Islet of Langerhans (tissue), 1 donor: ENCODE data around the gene CHADL.
"Not testable (repeated sequence)": the region's sequence is repeated elsewhere in the genome, so short reads cannot be mapped to it uniquely, and the experiment has no call there.

Source experiments
- FAIRE-seq: peaks from one replicate; lab custom pipeline; 2011; peaks lifted over from hg19 to GRCh38; lab: Jason Lieb, UNC

CHADL gene, protein sequence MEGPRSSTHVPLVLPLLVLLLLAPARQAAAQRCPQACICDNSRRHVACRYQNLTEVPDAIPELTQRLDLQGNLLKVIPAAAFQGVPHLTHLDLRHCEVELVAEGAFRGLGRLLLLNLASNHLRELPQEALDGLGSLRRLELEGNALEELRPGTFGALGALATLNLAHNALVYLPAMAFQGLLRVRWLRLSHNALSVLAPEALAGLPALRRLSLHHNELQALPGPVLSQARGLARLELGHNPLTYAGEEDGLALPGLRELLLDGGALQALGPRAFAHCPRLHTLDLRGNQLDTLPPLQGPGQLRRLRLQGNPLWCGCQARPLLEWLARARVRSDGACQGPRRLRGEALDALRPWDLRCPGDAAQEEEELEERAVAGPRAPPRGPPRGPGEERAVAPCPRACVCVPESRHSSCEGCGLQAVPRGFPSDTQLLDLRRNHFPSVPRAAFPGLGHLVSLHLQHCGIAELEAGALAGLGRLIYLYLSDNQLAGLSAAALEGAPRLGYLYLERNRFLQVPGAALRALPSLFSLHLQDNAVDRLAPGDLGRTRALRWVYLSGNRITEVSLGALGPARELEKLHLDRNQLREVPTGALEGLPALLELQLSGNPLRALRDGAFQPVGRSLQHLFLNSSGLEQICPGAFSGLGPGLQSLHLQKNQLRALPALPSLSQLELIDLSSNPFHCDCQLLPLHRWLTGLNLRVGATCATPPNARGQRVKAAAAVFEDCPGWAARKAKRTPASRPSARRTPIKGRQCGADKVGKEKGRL

DNA sequence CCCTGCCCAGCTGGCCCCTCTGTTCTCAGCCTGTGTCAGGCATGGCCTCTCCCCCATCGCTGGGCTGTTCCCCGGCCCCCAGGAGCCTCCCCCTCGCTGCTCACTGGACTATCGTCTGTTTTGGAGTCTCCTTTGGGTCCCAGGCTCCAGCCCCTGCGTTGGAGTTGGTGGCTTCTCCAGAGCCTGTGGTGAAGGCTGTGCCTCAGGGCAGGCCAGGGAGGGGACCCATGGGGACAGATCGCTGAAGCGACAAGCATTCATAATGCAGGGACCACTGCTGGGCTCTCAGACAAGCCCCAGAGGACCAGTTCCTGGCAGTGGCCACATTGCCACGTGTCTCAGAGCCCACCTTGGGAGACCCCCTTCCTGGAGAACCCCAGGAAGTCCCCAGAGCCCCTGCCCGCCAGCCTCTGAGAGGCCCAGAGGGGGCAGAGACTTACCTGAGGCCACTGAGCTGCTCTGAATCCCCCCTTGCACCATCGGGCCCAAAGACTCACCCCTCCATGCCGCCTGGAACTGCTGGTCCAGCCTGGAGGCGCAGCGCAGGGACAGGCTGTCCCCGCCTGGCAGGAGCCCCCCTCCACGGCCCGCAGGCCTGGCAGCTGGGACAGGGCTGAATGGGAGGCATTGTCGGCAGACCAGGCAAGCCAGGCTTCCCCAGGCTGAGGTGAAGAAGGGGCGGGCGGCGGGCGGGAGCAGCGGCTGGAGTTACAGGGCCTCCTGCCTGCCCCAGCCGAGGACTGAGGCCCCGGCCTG lies at the start of gene CHADL:
Gene CHADL, minus strand, starts transcription at position 555 of the 756 bp plus-strand sequence. Its CDS starts 50 bp downstream, at position 505.
- FAIRE-seq: no peak

DNA sequence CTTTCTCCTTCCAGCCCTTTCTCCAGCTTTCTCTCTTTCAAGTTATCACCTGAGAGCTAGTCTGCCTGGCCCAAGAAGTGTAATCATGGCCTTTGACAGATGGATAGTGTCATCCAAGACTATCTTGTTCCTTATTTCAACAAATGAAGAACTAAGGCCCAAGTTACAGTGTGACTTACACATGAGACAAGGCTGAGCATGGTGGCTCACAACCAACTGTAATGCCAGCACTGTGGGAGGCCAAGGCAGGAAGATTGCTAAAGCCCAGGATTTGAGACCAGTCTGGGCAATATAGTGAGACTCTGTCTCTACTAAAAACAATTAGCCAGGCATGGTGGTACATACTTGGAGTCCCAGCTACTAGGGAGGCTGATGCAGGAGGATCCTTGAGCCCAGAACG lies 48.9 kb upstream of the CHADL start:
- FAIRE-seq: no peak

DNA sequence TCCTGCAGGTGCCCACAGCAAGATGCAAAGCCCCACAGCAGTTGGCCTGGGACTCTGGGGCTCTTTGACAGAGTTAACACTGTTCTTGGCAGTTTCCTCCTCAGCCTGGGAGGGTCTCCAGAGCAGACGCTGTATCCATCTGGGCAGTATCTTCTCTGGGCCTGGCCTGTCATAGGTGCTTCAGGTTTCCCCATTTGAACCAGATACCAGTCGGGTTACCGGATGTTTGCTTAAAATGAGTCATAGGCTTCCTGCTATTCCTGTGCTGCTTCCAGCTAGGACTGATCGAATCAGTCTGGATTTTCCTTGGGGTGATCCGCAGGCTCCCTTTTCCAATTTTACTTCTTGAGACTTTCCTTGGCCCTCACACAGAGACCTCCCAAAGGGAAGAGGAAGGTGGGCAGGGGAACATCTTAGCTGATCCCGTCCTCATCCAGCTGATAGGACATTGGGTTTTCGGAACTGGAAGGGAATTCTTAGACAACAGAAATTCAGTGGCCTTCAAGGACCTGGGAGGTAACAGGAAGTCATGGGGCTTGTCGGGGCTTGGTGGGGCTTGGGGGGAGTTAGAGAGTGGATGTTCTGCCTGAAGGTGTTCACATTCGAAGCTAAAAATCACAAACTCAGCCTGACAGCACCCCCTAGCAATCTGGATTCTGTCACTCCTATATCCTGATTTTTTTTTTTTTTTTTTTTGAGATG lies 47.7 kb upstream of the CHADL start:
- FAIRE-seq: peak; percentile 61

DNA sequence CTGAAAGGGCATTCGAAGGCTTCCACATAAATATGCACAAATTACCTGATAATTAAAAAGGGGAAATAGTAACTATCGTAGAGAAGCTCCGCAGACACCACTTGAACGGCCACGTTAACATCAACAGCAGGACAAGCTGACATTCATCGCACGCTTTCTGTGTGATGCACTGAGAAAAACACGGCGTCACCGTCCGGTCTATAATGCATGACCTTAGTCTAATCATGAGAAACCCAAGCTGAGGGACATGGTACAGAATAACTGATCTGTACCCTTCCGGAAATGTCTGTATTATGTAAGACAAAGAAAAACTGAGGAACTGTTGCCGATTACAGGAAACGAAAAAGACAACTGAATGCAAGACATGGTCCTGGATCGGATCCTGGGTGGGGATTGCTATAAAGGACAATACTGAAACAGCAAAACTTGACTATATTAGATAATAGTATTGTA lies 45.9 kb upstream of the CHADL start:
- peak; percentile 66 for FAIRE-seq

DNA sequence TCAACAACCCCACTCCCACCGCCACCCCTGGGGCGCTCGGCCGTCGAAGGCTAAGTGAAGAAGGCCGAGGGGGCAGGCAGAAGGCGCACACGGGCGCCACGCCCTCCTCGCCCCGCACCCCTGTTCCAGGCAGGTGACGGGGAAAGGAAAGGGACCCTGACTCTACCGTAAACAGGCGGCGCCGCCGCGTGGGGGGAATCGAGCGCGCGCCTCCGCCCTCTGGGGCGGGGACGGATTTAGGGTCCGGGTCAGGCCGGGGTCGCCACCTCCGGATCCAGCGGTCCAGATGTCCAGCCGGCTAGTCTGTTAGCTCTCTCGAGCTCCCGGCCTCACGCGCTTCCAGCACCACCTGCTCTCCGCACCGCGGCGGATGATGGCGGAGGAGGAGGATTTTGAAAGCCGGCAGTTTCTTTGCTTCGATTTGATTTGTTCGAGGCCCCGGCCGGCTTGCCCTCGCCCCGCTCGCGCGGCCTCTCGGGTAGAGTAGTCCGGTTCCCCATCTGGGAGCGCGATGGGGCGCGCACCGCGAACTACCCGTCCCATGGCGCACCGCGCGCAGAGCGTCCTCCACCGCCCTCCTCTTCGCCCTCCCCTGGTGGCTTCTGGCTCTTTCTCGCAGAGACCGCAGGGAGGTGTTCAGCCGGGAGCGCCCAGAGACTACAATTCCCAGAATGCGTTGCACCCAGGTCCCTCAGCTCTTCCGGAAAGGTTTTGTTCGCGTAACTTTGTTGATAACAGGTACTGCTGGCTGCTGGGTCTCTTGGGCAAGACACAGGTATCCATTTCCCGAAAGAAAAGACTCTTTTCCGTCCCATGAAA lies 45.3 kb upstream of the CHADL start, which contains the start of gene RANGAP1:
Gene RANGAP1, minus strand, starts transcription at position 368 of the 819 bp plus-strand sequence. CDS start 5,143 bp downstream, outside the sequence.
- peak; percentile 72 for FAIRE-seq

DNA sequence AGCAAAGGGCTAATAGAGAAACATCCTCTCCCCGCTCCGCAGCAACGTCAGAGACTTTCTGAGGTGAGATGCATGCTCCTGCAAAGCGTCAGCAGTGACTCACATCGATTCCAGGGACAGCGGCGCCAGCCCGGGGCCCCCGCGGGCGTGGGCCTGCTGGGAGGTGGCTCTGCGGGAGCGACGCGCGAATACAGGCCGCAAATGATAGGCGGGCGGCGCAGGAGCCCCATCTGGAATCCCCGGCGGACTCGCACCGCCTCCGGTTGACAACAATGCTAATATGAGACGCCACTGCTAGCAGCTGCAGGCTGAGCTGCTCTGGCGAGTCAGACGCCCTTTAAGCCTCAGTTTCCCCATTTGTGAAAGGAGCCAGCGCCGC lies 44.7 kb upstream of the CHADL start:
- no peak for FAIRE-seq

DNA sequence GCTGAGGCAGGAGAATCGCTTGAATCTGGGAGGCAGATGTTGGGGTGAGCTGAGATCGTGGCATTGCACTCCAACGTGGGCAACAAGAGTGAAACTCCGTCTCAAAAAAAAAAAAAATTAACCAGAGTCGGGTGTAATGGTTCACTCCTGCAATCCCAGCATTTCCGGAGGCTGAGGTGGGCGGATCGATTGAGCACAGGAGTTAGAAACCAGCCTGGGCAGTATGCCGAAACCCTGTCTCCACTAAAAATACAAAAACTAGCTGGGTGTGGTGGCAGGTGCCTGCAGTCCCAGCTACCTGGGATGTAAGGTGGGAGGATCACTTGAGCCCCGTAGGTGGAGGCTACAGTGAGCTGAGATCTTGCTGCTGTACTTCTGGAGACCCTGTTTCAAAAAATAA lies 43.7 kb upstream of the CHADL start:
- no peak for FAIRE-seq

DNA sequence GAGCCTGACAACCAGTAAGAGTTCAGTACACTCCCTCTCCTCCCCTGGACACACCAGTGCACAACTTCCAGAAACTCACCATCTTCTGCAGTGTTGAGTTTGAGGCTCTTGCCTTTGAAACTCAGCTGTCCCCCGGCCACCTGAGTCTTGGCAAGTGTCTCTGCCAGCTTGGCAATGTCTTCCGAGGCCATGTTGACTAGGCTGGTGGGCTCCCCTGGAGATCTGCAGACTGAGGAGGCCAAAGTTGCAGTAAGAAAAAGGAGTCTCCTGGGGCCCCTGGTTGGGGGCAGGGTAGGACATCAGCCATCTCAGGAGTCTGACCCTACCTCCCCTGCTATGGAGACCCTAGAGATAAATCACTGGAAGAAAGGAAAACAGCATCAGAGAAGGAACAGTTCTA lies 40.1 kb upstream of the CHADL start:
- FAIRE-seq: no peak

DNA sequence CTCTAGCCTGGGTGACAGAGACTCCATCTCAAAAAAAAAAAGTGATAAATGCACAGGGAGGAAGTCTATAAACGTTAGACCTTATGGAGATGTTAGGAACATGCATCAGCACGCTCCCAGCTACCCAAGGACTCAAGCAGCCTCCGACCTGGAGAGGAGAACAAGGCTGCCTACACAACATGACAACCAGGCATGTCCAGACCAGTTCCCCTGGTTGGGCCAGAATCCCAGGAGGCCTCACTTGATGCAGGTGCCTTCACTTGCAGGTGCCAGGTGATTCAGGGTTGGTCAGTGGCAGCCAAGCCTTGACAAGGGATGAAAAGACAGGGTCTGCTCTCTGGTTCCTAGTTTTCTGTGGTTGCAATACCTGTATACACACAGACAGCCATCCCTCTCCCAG lies 39.3 kb upstream of the CHADL start:
- no peak for FAIRE-seq

DNA sequence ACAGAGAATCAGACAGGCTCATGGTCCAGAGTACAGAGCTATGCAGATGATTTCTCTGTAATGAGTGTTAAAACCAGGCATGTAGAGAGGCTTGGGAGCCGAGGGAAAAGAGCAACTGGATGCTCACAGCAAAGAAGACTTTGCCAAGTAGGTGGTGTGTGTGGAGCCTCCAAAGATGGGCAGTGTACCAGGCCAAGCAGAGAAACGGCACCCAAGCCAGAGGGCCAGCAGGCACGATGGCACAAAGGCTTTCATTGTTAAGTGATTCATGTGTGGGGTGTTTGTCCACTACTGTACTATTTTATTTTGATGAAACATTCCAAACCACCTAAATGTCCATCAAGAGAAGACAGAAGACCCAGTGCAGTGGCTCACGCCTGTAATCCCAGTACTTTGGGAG lies 34.1 kb upstream of the CHADL start:
- FAIRE-seq: no peak

DNA sequence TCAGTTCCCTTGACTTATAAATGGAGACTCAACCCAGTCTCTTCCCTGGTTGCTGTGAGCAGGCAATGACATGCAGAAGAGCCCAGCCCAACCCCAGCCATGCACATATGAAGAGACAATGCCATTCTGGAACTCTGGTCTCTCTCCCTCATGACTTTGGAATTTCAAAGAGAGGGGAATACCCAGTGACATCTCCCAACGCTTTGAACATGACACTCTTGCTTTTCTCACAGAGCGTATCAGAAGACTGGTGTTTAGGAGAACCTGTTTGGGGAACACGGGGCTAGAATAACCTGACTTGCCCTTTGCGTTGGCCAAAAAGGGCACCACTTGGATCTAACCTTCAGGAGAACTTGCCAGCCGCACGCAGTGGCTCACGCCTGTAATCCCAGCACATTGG lies 32.4 kb upstream of the CHADL start:
- FAIRE-seq: no peak

DNA sequence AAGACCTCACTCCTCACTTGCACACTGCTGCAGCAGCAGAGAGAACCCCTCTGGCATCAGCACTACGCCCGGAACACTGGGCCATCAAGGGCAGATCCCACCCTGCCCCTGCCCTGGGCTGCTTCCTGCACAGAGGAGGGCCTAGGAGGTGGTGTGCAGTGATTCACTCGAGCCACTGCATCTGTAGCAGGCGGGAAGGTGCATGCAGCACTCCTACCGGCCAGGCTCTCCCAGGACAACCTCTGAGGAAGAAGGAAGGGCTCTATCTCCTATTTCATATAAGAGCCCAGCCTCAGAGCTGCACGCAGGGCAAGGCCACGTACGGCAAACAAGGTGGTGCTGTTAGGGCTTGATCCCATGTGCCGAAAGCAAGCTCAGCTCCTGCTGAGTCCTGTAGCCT lies 31.1 kb upstream of the CHADL start:
- no peak for FAIRE-seq

DNA sequence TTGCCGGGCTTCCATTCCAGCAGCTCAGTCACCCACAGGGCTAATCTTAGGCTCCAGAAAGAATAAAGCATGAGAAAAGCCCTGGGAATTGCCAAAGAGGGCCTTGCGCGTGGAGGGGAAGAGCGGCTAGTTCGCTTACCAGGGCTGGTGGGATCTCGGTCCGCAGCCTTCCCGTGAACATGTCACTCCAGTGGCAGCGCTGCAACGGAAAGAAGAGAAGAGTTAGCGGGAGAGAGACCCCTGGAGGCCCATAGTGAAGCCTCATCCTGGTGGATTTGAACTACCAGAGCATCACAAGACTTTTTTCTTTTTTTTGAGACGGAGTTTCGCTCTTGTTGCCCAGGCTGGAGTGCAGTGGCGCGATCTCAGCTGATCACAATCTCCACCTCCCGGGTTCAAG lies 27.2 kb upstream of the CHADL start:
- no peak for FAIRE-seq

DNA sequence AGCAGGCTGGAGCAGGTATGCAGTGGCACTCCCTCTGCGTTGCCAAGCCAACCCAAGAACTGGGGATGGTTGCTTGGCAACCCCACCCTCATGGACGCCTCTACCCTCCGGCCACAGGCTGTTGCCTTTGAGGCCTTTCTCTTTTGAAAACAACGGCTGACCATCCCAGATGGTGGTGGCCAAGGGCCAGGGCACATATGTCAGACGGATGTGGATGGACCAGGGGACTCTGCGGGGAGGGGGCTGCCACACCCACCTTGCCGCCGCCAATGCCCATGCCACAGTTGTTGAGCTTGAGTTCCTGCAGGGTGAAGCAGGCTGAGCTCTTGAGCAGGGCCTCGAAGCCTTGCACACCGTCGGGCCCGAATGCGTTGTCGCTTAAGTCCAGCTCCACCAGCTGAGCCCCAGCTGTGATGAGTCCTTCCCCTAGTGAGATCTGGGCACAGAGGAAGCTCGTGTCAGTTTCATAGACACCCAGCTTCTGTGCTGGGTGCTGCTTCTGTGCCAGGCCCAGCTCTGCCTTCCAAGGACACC lies 23.7 kb upstream of the CHADL start:
- FAIRE-seq: no peak

DNA sequence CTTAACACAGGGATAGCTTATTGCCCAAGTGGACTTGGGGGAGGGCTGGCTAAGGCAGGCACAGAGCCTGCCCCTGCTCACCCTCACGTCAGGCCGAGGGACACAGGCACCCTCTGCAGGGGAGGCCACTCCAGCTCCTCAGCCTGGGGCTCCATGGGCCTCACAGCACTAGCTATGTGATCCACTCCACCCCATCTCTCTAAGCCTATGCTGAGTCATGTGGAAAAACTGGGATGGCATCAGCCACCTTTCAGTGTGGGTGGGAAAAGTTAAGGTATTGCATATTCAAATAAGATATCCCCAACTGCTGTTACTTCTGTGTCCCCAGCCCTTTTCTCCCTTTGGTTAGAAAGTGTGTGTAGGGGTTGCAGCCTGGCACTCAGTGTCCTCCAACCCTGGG lies 23.0 kb upstream of the CHADL start:
- FAIRE-seq: no peak

DNA sequence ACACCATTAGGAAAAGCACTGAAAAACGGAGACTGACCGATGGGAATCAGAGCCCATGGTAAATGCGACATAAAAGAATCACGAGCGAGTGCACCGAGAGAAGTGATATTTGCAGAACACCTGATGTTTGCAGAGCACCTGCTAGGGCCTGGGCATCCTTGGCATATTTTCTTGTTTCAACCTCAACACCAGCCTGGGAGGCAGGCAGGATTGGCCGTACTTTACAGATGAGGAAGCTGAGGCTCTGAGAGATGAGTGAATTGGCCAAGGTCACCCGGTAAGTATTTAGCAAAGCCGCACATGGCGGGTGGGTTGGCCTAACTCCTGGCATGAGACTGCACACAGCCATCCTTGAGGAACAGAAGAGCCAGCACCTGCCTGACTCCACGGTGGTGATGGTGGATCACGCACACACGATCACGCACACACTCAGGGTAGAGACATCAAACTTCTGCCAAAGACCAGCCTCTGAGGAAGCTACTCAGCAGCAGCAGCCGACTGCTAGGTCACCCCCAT lies 21.6 kb upstream of the CHADL start:
- no peak for FAIRE-seq

DNA sequence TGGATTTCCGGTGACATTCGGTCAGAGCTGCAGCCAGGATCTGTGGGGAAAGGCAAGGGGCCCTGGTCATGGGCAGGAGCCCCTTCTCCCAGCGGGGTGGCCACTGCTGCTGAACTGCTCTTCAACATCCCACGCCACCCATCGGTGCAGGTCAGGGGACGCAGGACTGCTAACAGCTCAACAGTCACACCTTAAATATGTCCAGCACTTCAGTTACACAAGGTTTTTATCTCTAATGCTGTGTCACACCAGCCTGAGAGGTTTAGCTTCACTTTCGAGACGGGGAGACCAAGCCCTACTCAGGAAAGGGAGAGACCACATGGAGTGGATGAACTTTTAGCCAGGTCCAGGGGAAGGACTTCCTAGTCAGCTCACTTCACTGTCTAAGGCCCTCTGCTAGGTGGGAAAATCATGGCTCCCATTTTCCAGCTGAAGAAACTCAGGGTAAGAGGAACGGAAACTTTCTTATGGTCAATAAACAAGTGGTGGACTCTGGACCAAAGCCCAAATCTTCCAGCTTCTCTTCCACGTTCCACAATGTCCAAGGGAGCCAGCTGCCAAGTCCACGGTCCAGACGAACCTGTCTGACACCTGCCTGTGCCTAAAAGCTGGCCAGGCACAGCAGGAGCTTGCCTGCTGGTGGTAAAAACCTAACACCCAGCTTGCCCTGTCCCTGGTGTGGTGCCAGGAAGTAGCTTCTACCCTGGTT lies 21.0 kb upstream of the CHADL start:
- no peak for FAIRE-seq

DNA sequence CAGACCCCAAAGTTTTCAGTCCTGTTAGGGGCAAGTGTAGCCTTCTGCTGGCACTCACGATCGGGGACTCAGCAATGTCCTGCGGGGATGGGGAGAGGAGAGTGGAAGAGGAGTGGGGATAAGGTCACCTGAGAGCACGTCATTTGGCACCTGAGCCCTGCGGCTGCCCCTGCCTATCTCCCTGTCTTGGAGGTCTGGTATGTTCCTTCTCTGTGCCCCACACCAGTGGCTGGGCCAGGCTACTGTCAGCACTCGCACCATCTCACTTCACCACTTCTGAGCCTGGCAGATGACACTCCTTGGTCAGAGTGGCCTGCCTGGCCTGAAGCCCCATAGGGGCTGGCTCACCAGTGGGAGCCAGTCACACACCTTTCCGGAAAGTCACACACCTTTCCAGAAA lies 20.1 kb upstream of the CHADL start:
- FAIRE-seq: no peak

DNA sequence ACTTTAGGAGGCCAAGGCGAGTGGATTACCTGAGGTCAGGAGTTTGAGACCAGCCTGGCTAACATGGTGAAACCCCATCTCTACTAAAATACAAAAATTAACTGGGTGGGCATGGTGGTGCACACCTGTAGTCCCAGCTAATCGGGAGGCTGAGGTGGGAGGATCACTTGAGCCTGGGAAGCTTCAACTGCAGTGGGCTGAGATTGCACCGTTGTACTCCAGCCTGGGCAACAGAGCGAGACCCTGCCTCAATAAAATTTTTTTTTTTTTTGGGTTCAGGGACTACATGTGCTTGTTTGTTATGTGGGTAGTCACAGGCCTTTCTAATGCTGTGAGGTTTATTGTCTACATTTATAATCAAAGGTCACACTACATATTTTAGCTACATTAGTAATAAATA lies 19.0 kb upstream of the CHADL start:
- not testable (repeated sequence) for FAIRE-seq

DNA sequence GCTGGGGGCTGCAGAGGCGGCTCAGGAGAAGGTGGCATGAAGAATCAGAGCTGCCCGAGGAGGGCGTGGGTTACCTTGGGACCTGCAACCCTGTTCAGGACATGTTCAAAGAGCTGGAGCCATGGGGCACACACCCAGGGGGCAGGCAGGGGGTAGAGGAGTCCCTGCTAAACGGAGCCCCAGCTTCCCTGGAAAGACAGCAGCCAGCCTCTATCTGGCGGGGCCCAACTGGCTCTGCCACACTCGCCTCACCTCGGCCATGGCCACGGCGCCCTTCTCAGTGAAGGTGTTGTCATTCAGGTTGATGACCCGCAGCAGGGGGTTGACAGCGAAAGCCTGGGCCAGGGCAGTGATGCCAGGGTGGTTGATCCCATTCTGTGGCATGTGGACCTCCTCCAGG lies 17.0 kb upstream of the CHADL start:
- no peak for FAIRE-seq
